ENCODE results near the gene CNR2.

The CNR2 gene

DNA sequence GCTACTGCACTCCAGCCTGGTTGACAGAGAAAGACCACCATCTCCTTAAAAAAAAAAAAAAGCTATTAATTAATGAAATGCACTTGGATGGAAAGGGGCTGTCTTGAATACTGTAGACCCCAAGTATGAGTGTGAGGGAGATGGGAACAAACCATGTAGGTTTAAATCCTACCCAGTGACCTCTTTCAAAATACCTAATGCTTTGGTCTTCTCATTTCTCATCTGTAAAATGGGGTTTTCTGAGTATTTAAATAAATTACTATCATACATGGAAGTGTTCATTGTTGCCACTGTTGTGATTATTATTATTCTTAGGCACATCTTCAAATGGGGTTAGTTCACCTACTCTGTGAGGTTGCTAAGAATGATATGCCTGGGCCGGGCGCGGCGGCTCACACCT is 27.9 kb downstream of the CNR2 start:
- Histone ChIP-seq H3K9ac (ENCODE audit: low read depth, low read length, poor library complexity) (no peak overlapping the region), H3K27me3 (ENCODE audit: control insufficient read depth in 3 of 3, insufficient read depth in 3 of 3, low read depth in 1 of 3, low read length in 3 of 3) (no peaks in the 10 kb centered on the region), H4K91ac (ENCODE audit: low read depth, low read length, poor library complexity) (no peak overlapping the region), H3K14ac (ENCODE audit: low read length) (no peak overlapping the region), H2BK120ac (ENCODE audit: low read depth, low read length) (no peak overlapping the region), H4K8ac (ENCODE audit: low read depth, low read length) (no peak overlapping the region), H3K9me3 (replicated peaks in 1 of 2; ENCODE audit: control insufficient read depth in 2 of 2, insufficient read depth in 1 of 2, low read depth in 1 of 2, low read length in 2 of 2) (no peaks in the 10 kb centered on the region), H3K27ac (replicated peaks; ENCODE audit: low read length) (no peak overlapping the region), H3K18ac (ENCODE audit: low read length) (no peak overlapping the region), H3K4me2 (ENCODE audit: insufficient read depth, low read length, poor library complexity, severe bottlenecking) (no peak overlapping the region), H2BK12ac (ENCODE audit: low read length) (no peak overlapping the region), H3K4ac (ENCODE audit: low read length) (no peak overlapping the region), H2BK5ac (ENCODE audit: low read length) (no peak overlapping the region), H3K4me1 (ENCODE audit: control insufficient read depth in 2 of 2, insufficient read depth in 1 of 2, low read depth in 1 of 2, low read length in 2 of 2) (peaks cover 0 to 6% of the 10 kb centered on the region in 2 donors), H3K4me3 (ENCODE audit: low read length in 2 of 2) (no peak overlapping the region), H3K23ac (ENCODE audit: low read depth, low read length, poor library complexity) (no peak overlapping the region), H2AFZ (ENCODE audit: low read length) (no peak overlapping the region), H3K79me1 (ENCODE audit: low read depth, low read length) (no peaks in the 10 kb centered on the region), H3K36me3 (replicated peaks in 1 of 2; ENCODE audit: control insufficient read depth in 2 of 2, insufficient read depth in 2 of 2, low read length in 2 of 2) (no peaks in the 10 kb centered on the region), H2BK15ac (ENCODE audit: low read length) (no peak overlapping the region), H2AK5ac (ENCODE audit: low read depth, low read length) (no peak overlapping the region)
- no CpG with 5 or more reads among the region's 4 CpGs for whole genome bisulfite sequencing, 2 donors (ENCODE audit: extremely low coverage in 2 of 2, insufficient read length in 2 of 2, insufficient replicate concordance in 1 of 2)
- DNase-seq (ENCODE audit: low spot score) = no peak

DNA sequence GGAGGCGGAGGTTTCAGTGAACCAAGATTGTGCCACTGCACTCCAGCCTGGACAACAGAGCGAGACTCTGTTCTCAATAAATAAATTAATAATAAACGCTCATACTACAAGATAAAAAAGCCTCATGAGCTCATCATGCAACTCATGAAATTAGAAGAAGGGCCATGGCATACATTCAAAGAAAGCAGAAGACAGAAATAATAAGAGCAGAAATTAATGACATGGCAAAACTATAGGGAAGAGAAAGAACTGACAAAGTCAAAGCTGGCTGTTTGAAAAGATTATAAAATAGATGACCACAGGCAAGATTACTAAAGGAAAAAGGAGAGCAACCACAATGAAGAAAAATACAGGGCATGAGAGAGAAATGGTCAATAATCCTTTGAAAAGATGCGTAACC is 30.4 kb downstream of the CNR2 start:
- Histone ChIP-seq H2BK15ac (ENCODE audit: low read length) (no peak overlapping the region), H3K9me3 (replicated peaks in 1 of 2; ENCODE audit: control insufficient read depth in 2 of 2, insufficient read depth in 1 of 2, low read depth in 1 of 2, low read length in 2 of 2) (peaks cover 2 to 6% of the 10 kb centered on the region in 2 donors), H4K91ac (ENCODE audit: low read depth, low read length, poor library complexity) (no peak overlapping the region), H3K4me1 (ENCODE audit: control insufficient read depth in 2 of 2, insufficient read depth in 1 of 2, low read depth in 1 of 2, low read length in 2 of 2) (peaks cover 0 to under 1% of the 10 kb centered on the region in 2 donors), H3K79me1 (ENCODE audit: low read depth, low read length) (no peaks in the 10 kb centered on the region), H3K23ac (ENCODE audit: low read depth, low read length, poor library complexity) (no peak overlapping the region), H4K8ac (ENCODE audit: low read depth, low read length) (no peak overlapping the region), H3K27me3 (ENCODE audit: control insufficient read depth in 3 of 3, insufficient read depth in 3 of 3, low read depth in 1 of 3, low read length in 3 of 3) (no peaks in the 10 kb centered on the region), H2AK5ac (ENCODE audit: low read depth, low read length) (no peak overlapping the region), H3K14ac (ENCODE audit: low read length) (no peak overlapping the region), H3K4ac (ENCODE audit: low read length) (no peak overlapping the region), H3K18ac (ENCODE audit: low read length) (no peak overlapping the region), H2BK12ac (ENCODE audit: low read length) (no peak overlapping the region), H3K9ac (ENCODE audit: low read depth, low read length, poor library complexity) (no peak overlapping the region), H3K27ac (replicated peaks; ENCODE audit: low read length) (no peak overlapping the region), H3K4me3 (ENCODE audit: low read length in 2 of 2) (no peak overlapping the region), H3K36me3 (replicated peaks in 1 of 2; ENCODE audit: control insufficient read depth in 2 of 2, insufficient read depth in 2 of 2, low read length in 2 of 2) (no peaks in the 10 kb centered on the region), H2AFZ (ENCODE audit: low read length) (no peak overlapping the region), H2BK5ac (ENCODE audit: low read length) (no peak overlapping the region), H2BK120ac (ENCODE audit: low read depth, low read length) (no peak overlapping the region), H3K4me2 (ENCODE audit: insufficient read depth, low read length, poor library complexity, severe bottlenecking) (no peak overlapping the region)
- no CpG with 5 or more reads among the region's 4 CpGs for WGBS, 2 donors (ENCODE audit: extremely low coverage in 2 of 2, insufficient read length in 2 of 2, insufficient replicate concordance in 1 of 2)
- no peak for DNase-seq (ENCODE audit: low spot score)

DNA sequence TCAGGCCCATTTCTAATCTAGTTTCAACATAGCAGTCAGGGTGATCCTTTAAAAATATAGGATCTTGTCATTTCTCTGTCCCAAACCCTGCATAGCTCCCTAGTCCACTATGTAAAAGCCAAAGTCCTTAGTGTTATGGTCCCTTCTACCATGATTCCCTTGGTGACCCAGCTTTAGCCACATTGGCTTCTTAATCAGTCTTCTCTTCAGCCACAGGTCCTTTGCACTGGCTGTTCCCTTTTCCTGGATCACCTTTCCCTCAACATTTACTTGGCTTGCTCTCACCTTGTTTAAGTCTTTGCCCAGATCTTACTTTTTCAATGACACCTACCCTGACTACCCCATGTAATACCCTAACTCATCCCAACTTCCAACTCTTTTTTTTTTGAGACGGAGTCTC is 33.4 kb downstream of the CNR2 start:
- WGBS, 2 donors (ENCODE audit: extremely low coverage in 2 of 2, insufficient read length in 2 of 2, insufficient replicate concordance in 1 of 2) = no CpG with 5 or more reads among the region's 1 CpG
- H2BK15ac ChIP-seq (ENCODE audit: low read length) = no peak overlapping the region
- H2AFZ ChIP-seq (ENCODE audit: low read length) = no peak overlapping the region
- peaks cover 2% of the 10 kb centered on the region for H3K79me1 ChIP-seq (ENCODE audit: low read depth, low read length)
- H3K9ac ChIP-seq (ENCODE audit: low read depth, low read length, poor library complexity) = no peak overlapping the region
- H2BK5ac ChIP-seq (ENCODE audit: low read length) = no peak overlapping the region
- H3K27me3 ChIP-seq (ENCODE audit: control insufficient read depth in 3 of 3, insufficient read depth in 3 of 3, low read depth in 1 of 3, low read length in 3 of 3) = no peaks in the 10 kb centered on the region
- H2BK12ac ChIP-seq (ENCODE audit: low read length) = no peak overlapping the region
- no peak overlapping the region for H3K14ac ChIP-seq (ENCODE audit: low read length)
- H3K4me1 ChIP-seq (ENCODE audit: control insufficient read depth in 2 of 2, insufficient read depth in 1 of 2, low read depth in 1 of 2, low read length in 2 of 2) = no peaks in the 10 kb centered on the region
- no peaks in the 10 kb centered on the region for H3K36me3 ChIP-seq (replicated peaks in 1 of 2; ENCODE audit: control insufficient read depth in 2 of 2, insufficient read depth in 2 of 2, low read length in 2 of 2)
- no peak overlapping the region for H4K91ac ChIP-seq (ENCODE audit: low read depth, low read length, poor library complexity)
- peaks cover 2 to 6% of the 10 kb centered on the region in 2 donors for H3K9me3 ChIP-seq (replicated peaks in 1 of 2; ENCODE audit: control insufficient read depth in 2 of 2, insufficient read depth in 1 of 2, low read depth in 1 of 2, low read length in 2 of 2)
- H3K18ac ChIP-seq (ENCODE audit: low read length) = no peak overlapping the region
- no peak overlapping the region for H2BK120ac ChIP-seq (ENCODE audit: low read depth, low read length)
- H3K4ac ChIP-seq (ENCODE audit: low read length) = no peak overlapping the region
- no peak overlapping the region for H3K23ac ChIP-seq (ENCODE audit: low read depth, low read length, poor library complexity)
- no peak overlapping the region for H3K4me3 ChIP-seq (ENCODE audit: low read length in 2 of 2)
- no peak overlapping the region for H3K27ac ChIP-seq (replicated peaks; ENCODE audit: low read length)
- no peak overlapping the region for H3K4me2 ChIP-seq (ENCODE audit: insufficient read depth, low read length, poor library complexity, severe bottlenecking)
- no peak overlapping the region for H4K8ac ChIP-seq (ENCODE audit: low read depth, low read length)
- no peak overlapping the region for H2AK5ac ChIP-seq (ENCODE audit: low read depth, low read length)
- no peak for DNase-seq (ENCODE audit: low spot score)

DNA sequence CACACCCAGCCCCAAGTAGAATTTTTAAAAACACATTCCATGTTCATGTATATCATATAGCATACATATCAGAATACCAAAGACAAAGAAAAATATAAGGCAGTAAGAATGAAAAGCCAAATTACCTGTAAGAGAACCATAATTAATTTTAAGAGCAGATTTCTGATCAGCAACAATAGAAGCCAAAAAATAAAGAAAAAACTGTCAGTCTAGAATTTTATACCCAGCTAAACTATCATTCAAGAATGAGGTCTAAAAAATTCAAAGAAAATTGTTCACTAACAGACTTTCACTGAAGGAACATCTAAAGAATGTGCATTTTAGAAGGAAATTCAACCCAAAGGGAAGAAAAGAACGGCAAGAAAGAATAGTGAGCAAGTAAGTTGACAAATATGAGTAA is 34.5 kb downstream of the CNR2 start:
- no peak overlapping the region for H3K14ac ChIP-seq (ENCODE audit: low read length)

More for the DNA sequence above, 34.5 kb downstream of the CNR2 start:
- no peak overlapping the region for H2BK120ac ChIP-seq (ENCODE audit: low read depth, low read length)
- DNase-seq (ENCODE audit: low spot score) = no peak
- no peaks in the 10 kb centered on the region for H3K4me1 ChIP-seq (ENCODE audit: control insufficient read depth in 2 of 2, insufficient read depth in 1 of 2, low read depth in 1 of 2, low read length in 2 of 2)
- H2BK5ac ChIP-seq (ENCODE audit: low read length) = no peak overlapping the region
- H2AK5ac ChIP-seq (ENCODE audit: low read depth, low read length) = no peak overlapping the region
- no peak overlapping the region for H3K9ac ChIP-seq (ENCODE audit: low read depth, low read length, poor library complexity)
- peaks cover 2% of the 10 kb centered on the region for H3K79me1 ChIP-seq (ENCODE audit: low read depth, low read length)
- H3K4me3 ChIP-seq (ENCODE audit: low read length in 2 of 2) = no peak overlapping the region
- H2AFZ ChIP-seq (ENCODE audit: low read length) = no peak overlapping the region
- no peak overlapping the region for H2BK12ac ChIP-seq (ENCODE audit: low read length)
- H2BK15ac ChIP-seq (ENCODE audit: low read length) = no peak overlapping the region
- no CpG with 5 or more reads among the region's 1 CpG for WGBS, 2 donors (ENCODE audit: extremely low coverage in 2 of 2, insufficient read length in 2 of 2, insufficient replicate concordance in 1 of 2)
- no peak overlapping the region for H3K27ac ChIP-seq (replicated peaks; ENCODE audit: low read length)
- H4K8ac ChIP-seq (ENCODE audit: low read depth, low read length) = no peak overlapping the region
- H3K23ac ChIP-seq (ENCODE audit: low read depth, low read length, poor library complexity) = no peak overlapping the region
- no peaks in the 10 kb centered on the region for H3K36me3 ChIP-seq (replicated peaks in 1 of 2; ENCODE audit: control insufficient read depth in 2 of 2, insufficient read depth in 2 of 2, low read length in 2 of 2)
- H3K9me3 ChIP-seq (replicated peaks in 1 of 2; ENCODE audit: control insufficient read depth in 2 of 2, insufficient read depth in 1 of 2, low read depth in 1 of 2, low read length in 2 of 2) = peaks cover 2 to 6% of the 10 kb centered on the region in 2 donors
- no peak overlapping the region for H4K91ac ChIP-seq (ENCODE audit: low read depth, low read length, poor library complexity)
- H3K4me2 ChIP-seq (ENCODE audit: insufficient read depth, low read length, poor library complexity, severe bottlenecking) = no peak overlapping the region
- peaks cover 0 to 7% (median 0%) of the 10 kb centered on the region in 3 experiments for H3K27me3 ChIP-seq (ENCODE audit: control insufficient read depth in 3 of 3, insufficient read depth in 3 of 3, low read depth in 1 of 3, low read length in 3 of 3)
- H3K18ac ChIP-seq (ENCODE audit: low read length) = no peak overlapping the region
- H3K4ac ChIP-seq (ENCODE audit: low read length) = no peak overlapping the region

All from neuronal stem cell (in vitro differentiated cells).